A673 (cell line): ENCODE measurements around the gene LRP8. TPM values are rescaled to one million over a fixed set of nuclear protein-coding genes. Genes with fewer than 3 reads are reported as not detected.

Experiments
- BruUV-seq: library from RNA; stranded (reverse); fragments of 400-500 nt; replicated peaks from 2 replicates; lab custom pipeline; 2021; lab: Mats Ljungman, UMichigan
- CTCF ChIA-PET: fragments of 300-600 bp; sonication (Branson Sonifier 250); formaldehyde crosslinking; loops from one replicate; lab custom pipeline; 2022; ENCODE audit warnings: antibody characterized with exemption; lab: Charles Lee
- POLR2A ChIA-PET: fragments of 300-600 bp; sonication (Branson Sonifier 250); formaldehyde crosslinking; loops from one replicate; lab custom pipeline; 2022; ENCODE audit warnings: antibody characterized with exemption; ENCODE audit not compliant: low non-redundant PET; lab: Charles Lee
- DNase-seq: peaks from one replicate; pipeline ENCODE4 v3.0.0-alpha.2; 2015; ENCODE audit warnings: low spot score
- H3K27ac ChIP-seq: fragments of 200-600 bp; sonication (generic); 2 replicates; pipeline ENCODE4 v1.5.1; 2016; ENCODE audit warnings: mixed run types, low read depth, mild to moderate bottlenecking, mixed read lengths, antibody characterized with exemption, low read length; ENCODE audit not compliant: poor library complexity, severe bottlenecking
- H3K27me3 ChIP-seq: fragments of 200-600 bp; sonication (generic); replicated peaks from 2 replicates; pipeline ENCODE4 v1.6.1; 2017; ENCODE audit warnings: mixed run types, low read depth, mild to moderate bottlenecking, mixed read lengths, antibody characterized with exemption, low read length; ENCODE audit not compliant: insufficient read depth, poor library complexity
- H3K36me3 ChIP-seq: fragments of 200-600 bp; sonication (generic); 2 replicates; pipeline ENCODE4 v1.6.1; 2016; ENCODE audit warnings: mixed run types, mild to moderate bottlenecking, mixed read lengths, antibody characterized with exemption, low read length; ENCODE audit not compliant: insufficient read depth, poor library complexity, severe bottlenecking
- H3K4me1 ChIP-seq: fragments of 200-600 bp; sonication (generic); 2 replicates; pipeline ENCODE4 v1.6.1; 2017; ENCODE audit warnings: mixed run types, mild to moderate bottlenecking, mixed read lengths, antibody characterized with exemption, low read length; ENCODE audit not compliant: insufficient read depth, poor library complexity, severe bottlenecking
- H3K4me3 ChIP-seq: fragments of 200-600 bp; sonication (generic); 2 replicates; pipeline ENCODE4 v1.5.1; 2016; ENCODE audit warnings: low read depth, mixed run types, mild to moderate bottlenecking, mixed read lengths, low read length; ENCODE audit not compliant: poor library complexity, severe bottlenecking
- H3K9me3 ChIP-seq: fragments of 200-600 bp; sonication (generic); 2 replicates; pipeline ENCODE4 v1.6.1; 2016; ENCODE audit warnings: mixed run types, low read depth, mild to moderate bottlenecking, mixed read lengths, antibody characterized with exemption, low read length; ENCODE audit not compliant: poor library complexity, severe bottlenecking
- EZH2 ChIP-seq: fragments of 200-600 bp; sonication (generic); IDR thresholded peaks from 2 replicates; pipeline ENCODE4 v1.6.1; 2017; ENCODE audit warnings: borderline replicate concordance, low read depth, mild to moderate bottlenecking, mixed read lengths, antibody characterized with exemption, low read length; ENCODE audit not compliant: poor library complexity, severe bottlenecking
- intact Hi-C: fragments of 100-400 bp; cut with micrococcal nuclease; formaldehyde crosslinking; loops from one replicate; pipeline ENCODE4 v1.10.0; 2022; ENCODE audit not compliant: unreplicated experiment
- total RNA-seq: library from RNA; stranded (reverse); gene quantifications from 2 replicates; pipeline ENCODE4 v1.2.3, GENCODE V29; 2021
- TF ChIP-seq, protein P1 (sequence below): fragments of 300-800, 200-600 bp; sonication (generic); conservative IDR thresholded peaks from 2 replicates; pipeline ENCODE4 v1.5.1; 2017; ENCODE audit warnings: low read depth, mild to moderate bottlenecking, antibody characterized with exemption, low read length, moderate library complexity, mixed read lengths

The LRP8 gene
- total RNA-seq, 1 experiment from 2014 or later = 24.7 TPM

GRCh38 chr1:53271446-53272090, 56.3 kb downstream of the LRP8 start:
- H3K9me3 ChIP-seq = no peaks in the 10 kb centered on the region
- no peaks in the 10 kb centered on the region for H3K36me3 ChIP-seq
- H3K27ac ChIP-seq = no peak overlapping the region
- ChIA-PET POLR2A (no interaction called here), CTCF (interaction anchor here (0.6 to 1.1 kb wide), 2 partner anchors 14 to 1538 kb away, joined by 3 read pairs; no protein-coding TSS in a partner anchor)
- no peaks in the 10 kb centered on the region for H3K4me1 ChIP-seq
- no peak for TF ChIP-seq EZH2
- no peak overlapping the region for H3K4me3 ChIP-seq
- no peaks in the 10 kb centered on the region for H3K27me3 ChIP-seq
- BruUV-seq = no TSS peak
- intact Hi-C loops = loop anchor here (10.0 kb wide), 1 partner anchor 1403 kb away; no protein-coding TSS in a partner anchor
- no peak for DNase-seq

GRCh38 chr1:53270873-53271272, 57.0 kb downstream of the LRP8 start:
- Histone ChIP-seq H3K9me3 (no peaks in the 10 kb centered on the region), H3K36me3 (no peaks in the 10 kb centered on the region), H3K27me3 (no peaks in the 10 kb centered on the region), H3K4me3 (no peak overlapping the region), H3K27ac (no peak overlapping the region), H3K4me1 (no peaks in the 10 kb centered on the region)
- intact Hi-C loops = loop anchor here (10.0 kb wide), 1 partner anchor 1404 kb away; no protein-coding TSS in a partner anchor
- DNase-seq = no peak
- POLR2A ChIA-PET = no interaction called here
- no TSS peak for BruUV-seq
- CTCF ChIA-PET = no interaction called here
- TF ChIP-seq, protein P1, sequence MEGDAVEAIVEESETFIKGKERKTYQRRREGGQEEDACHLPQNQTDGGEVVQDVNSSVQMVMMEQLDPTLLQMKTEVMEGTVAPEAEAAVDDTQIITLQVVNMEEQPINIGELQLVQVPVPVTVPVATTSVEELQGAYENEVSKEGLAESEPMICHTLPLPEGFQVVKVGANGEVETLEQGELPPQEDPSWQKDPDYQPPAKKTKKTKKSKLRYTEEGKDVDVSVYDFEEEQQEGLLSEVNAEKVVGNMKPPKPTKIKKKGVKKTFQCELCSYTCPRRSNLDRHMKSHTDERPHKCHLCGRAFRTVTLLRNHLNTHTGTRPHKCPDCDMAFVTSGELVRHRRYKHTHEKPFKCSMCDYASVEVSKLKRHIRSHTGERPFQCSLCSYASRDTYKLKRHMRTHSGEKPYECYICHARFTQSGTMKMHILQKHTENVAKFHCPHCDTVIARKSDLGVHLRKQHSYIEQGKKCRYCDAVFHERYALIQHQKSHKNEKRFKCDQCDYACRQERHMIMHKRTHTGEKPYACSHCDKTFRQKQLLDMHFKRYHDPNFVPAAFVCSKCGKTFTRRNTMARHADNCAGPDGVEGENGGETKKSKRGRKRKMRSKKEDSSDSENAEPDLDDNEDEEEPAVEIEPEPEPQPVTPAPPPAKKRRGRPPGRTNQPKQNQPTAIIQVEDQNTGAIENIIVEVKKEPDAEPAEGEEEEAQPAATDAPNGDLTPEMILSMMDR = no peak
- TF ChIP-seq EZH2 = no peak

DNA sequence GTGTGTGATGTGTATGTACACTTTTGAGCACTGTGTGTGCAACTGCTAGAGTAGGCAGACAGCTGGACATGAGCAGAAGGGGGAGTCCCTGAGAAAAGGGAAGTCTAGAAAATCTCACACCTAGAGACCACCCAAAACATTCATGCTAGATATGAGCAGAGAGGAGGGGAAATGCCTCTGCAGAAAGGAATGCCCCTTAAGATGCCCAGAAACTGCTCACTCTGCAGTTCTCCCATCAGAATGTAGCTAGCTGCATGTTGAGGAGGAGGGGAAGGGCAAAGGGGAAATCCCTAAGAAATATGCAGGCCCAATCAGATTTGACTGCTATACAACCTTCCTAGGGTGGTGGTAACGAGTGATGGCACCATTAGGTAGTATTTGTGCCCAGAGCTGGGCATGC, 57.8 kb downstream of the LRP8 start:
- intact Hi-C loops = loop anchor here (10.0 kb wide), 1 partner anchor 1405 kb away; no protein-coding TSS in a partner anchor
- Histone ChIP-seq H3K27ac (no peak overlapping the region), H3K27me3 (no peaks in the 10 kb centered on the region), H3K36me3 (no peaks in the 10 kb centered on the region), H3K4me1 (no peaks in the 10 kb centered on the region), H3K9me3 (no peaks in the 10 kb centered on the region), H3K4me3 (no peak overlapping the region)
- TF ChIP-seq, protein P1 = no peak
- TF ChIP-seq EZH2 = no peak
- ChIA-PET POLR2A (no interaction called here), CTCF (interaction anchor here (0.7 kb wide), 1 partner anchor 1494 kb away, joined by 3 read pairs; no protein-coding TSS in a partner anchor)
- BruUV-seq = no TSS peak
- no peak for DNase-seq
